SK-N-SH treated with all-trans-retinoic acid at 6 μM for 48 hours (cell line): ENCODE measurements around the gene DCP2.

Experiments
- ARNTL ChIP-seq: fragments of 450-650 bp; formaldehyde crosslinking; IDR thresholded peaks from 2 replicates; pipeline ENCODE4 v1.5.0; 2020; ENCODE audit warnings: low read depth, mild to moderate bottlenecking, moderate library complexity, borderline replicate concordance
- CSRNP3 ChIP-seq: fragments of 250-450 bp; sonication (Bioruptor Pico); IDR thresholded peaks from 2 replicates; pipeline ENCODE4 v1.5.1; 2021; ENCODE audit warnings: mild to moderate bottlenecking, moderate library complexity
- ZFP3 ChIP-seq: fragments of 250-450 bp; sonication (Bioruptor Pico); IDR thresholded peaks from 2 replicates; pipeline ENCODE4 v1.5.0; 2020; ENCODE audit warnings: mild to moderate bottlenecking, moderate library complexity
- ZNF8 ChIP-seq: fragments of 450-650 bp; formaldehyde crosslinking; IDR thresholded peaks from 2 replicates; pipeline ENCODE4 v1.5.0; 2020; ENCODE audit warnings: mild to moderate bottlenecking, moderate library complexity
- TF ChIP-seq, protein P1 (sequence below): fragments of 250-450 bp; sonication (Bioruptor Pico); IDR thresholded peaks from 2 replicates; pipeline ENCODE4 v1.8.0; 2020; ENCODE audit warnings: mild to moderate bottlenecking, moderate library complexity, borderline replicate concordance
- TF ChIP-seq, protein P2 (sequence below): fragments of 250-450 bp; sonication (Bioruptor Pico); IDR thresholded peaks from 2 replicates; pipeline ENCODE4 v1.5.0; 2020; ENCODE audit warnings: mild to moderate bottlenecking, moderate library complexity

DNA sequence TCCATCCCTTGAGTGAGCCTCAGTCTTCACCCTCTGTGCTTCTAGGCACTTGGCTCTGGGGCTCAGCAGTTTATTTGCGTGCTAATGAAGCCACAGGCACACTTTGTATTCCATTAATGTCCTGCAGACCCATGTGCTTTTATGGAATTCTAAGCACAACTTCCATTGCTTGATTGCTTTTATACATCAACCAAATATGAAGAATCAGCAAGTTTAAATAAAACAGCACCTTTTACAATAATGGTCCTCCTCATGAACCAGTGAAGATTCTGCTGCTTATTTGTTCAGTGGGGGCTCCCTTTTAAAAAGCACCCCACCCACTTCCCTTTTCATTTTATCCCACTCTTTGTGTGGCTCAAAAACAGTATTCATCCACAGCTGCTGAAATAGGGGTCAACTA lies 60.2 kb downstream of the DCP2 start:
- TF ChIP-seq ZNF8 (CRISPR knock-in tag) (no peak), CSRNP3 (no peak), ARNTL (CRISPR knock-in tag) (no peak), ZFP3 (no peak)
- TF ChIP-seq, protein P1, sequence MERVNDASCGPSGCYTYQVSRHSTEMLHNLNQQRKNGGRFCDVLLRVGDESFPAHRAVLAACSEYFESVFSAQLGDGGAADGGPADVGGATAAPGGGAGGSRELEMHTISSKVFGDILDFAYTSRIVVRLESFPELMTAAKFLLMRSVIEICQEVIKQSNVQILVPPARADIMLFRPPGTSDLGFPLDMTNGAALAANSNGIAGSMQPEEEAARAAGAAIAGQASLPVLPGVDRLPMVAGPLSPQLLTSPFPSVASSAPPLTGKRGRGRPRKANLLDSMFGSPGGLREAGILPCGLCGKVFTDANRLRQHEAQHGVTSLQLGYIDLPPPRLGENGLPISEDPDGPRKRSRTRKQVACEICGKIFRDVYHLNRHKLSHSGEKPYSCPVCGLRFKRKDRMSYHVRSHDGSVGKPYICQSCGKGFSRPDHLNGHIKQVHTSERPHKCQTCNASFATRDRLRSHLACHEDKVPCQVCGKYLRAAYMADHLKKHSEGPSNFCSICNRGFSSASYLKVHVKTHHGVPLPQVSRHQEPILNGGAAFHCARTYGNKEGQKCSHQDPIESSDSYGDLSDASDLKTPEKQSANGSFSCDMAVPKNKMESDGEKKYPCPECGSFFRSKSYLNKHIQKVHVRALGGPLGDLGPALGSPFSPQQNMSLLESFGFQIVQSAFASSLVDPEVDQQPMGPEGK (CRISPR knock-in tag), result no peak
- TF ChIP-seq, protein P2, sequence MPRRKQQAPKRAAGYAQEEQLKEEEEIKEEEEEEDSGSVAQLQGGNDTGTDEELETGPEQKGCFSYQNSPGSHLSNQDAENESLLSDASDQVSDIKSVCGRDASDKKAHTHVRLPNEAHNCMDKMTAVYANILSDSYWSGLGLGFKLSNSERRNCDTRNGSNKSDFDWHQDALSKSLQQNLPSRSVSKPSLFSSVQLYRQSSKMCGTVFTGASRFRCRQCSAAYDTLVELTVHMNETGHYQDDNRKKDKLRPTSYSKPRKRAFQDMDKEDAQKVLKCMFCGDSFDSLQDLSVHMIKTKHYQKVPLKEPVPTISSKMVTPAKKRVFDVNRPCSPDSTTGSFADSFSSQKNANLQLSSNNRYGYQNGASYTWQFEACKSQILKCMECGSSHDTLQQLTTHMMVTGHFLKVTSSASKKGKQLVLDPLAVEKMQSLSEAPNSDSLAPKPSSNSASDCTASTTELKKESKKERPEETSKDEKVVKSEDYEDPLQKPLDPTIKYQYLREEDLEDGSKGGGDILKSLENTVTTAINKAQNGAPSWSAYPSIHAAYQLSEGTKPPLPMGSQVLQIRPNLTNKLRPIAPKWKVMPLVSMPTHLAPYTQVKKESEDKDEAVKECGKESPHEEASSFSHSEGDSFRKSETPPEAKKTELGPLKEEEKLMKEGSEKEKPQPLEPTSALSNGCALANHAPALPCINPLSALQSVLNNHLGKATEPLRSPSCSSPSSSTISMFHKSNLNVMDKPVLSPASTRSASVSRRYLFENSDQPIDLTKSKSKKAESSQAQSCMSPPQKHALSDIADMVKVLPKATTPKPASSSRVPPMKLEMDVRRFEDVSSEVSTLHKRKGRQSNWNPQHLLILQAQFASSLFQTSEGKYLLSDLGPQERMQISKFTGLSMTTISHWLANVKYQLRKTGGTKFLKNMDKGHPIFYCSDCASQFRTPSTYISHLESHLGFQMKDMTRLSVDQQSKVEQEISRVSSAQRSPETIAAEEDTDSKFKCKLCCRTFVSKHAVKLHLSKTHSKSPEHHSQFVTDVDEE (CRISPR knock-in tag), result no peak
